GM15510 (cell line): ENCODE data around the gene BMPR2.

Experiments used
- POLR2A ChIP-seq: IDR thresholded peaks from 3 replicates; pipeline ENCODE4 v1.6.1; 2011; ENCODE audit warnings: borderline replicate concordance; ENCODE audit not compliant: insufficient read length; ENCODE audit errors: extremely low read depth

Gene BMPR2

DNA sequence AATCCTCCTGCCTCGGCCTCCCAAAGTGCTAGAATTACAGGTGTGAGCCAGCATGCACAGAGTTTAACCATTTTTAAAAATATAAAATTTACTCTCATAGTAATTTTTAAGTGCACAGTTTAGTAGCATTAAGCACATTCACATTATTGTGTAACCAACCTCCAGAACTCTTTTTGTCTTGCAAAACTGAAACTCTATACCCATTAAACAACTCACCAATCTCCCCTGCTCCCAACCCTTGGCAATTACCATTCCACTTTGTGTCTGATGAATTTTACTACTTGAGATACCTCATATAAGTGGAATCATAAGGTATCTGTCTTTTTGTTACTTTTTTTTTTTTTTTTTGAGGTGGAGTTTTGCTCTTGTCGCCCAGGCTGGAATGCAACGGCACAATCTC, 112.5 kb downstream of the BMPR2 start:
- no peak for TF ChIP-seq POLR2A

DNA sequence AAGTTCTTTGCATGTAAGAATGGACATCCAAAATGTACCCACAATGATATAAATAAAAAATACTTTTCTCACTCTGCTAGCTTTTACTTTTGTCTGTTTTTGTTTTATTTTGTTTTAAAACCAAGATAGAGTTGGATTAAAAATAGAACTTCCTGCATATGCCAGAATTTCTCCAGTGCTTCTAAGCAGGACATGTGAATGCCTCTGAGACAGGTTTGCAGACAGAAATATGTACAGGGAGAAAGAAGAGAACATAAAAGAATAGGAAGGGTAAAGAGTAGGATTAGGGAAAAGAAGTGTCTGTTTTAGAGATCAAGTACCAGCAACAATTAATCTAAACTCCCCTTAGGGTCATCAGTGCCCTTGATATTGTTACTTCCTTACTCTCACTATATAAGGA, 114.4 kb downstream of the BMPR2 start:
- TF ChIP-seq POLR2A, result no peak

- no peak for TF ChIP-seq POLR2A
Observed at GRCh38 chr2:202491514-202491913, 115.4 kb downstream of the BMPR2 start.

DNA sequence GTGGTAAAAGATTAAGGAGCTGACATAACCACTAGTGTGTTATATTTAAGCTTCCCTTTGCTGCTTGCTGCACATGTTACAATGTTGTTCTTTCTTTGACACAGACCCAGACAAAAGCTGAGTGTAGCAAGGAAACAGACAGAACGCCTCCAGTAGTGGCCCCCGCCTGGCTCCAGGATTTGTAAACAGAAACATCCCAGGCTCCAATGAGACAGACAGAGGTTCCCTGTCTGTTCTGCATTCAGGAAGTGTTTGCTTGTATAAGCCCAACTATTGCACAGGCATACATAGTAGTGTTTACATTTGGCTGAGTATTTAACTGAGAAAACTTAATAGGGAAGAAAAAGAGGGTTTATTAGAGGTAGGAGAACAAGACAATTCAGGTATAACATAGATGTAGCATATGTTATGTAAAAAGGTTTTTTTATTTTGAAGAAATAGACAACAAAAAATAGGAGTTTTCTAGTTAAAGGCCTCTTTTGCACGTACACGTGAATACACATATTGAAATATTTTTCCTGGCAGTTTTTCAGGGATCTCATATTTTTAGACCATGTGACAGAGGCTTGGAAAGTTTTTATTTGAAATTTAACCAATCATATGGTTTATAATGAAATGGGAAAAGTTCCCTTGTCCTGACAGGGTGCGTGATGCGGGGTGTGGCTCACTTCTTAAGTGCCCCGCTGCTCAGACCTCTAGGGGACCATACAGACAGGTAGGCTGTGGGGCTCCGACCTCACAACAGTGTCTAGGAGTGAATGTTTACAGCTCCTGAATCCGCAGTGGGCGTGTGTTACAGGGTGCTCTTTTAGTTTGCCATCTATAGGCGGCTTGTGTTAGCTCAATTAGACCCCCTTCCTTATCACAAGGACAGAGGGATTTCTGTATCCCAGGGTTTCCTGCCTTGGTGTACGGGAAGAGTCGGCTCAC, 118.4 kb downstream of the BMPR2 start:
- TF ChIP-seq POLR2A, result no peak

DNA sequence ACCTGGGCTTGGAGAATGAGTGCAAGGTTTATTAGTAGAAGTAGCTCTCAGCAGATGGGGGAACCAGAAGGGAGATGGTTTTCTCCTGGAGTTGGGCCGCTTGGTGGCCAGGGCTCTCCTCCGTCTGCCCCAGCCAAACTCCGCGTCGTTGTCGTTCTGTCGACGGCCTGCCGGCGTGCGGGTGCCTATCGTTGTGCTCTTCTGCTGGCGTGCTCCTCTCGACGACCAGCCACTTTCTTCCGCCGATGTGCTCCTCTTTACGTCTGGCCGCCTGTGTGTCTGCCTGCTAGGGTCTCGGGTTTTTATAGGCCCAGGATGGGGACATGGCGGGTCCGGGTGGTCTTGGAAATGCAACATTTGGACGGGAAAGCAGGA, 119.1 kb downstream of the BMPR2 start:
- no peak for TF ChIP-seq POLR2A

DNA sequence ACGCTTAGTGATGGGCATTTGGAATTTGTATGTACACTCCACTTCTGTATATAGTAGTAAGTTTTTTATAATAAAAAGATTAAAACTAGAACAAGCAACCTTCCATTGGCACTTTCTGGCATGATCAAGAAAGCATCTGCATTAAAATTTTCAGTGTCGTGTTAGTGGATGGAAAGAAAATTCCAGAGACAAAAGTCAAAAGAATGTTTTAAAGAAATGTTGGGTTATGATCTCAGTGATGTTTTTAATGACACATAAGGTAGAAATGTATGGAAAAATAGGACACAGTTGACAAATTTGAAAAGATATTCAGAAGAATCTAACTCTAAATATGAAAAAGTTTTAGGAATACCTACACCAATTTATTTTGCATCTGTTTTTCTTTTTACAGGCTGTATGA, 132.6 kb downstream of the BMPR2 start:
- no peak for TF ChIP-seq POLR2A

GRCh38 chr2:202510911-202511310, 134.8 kb downstream of the BMPR2 start:
- no peak for TF ChIP-seq POLR2A

DNA sequence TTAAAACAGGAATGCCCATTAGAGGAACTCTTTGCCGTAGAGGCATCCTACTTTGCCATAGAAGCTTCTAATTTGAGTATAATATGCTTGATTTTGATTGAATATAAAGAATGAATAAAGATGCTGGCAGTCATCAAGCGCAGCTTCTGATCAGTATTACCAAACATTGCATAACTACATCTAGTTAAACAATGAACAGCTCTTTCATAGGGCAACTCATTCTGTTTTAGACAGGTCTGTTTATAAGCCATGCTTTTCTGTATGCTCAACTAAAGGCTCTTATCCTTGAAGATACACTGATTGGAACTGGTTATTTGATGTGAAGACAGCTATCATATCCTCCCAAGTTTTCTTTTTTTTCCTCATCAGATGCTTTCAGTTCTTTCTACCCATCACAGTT, 136.0 kb downstream of the BMPR2 start:
- no peak for TF ChIP-seq POLR2A

DNA sequence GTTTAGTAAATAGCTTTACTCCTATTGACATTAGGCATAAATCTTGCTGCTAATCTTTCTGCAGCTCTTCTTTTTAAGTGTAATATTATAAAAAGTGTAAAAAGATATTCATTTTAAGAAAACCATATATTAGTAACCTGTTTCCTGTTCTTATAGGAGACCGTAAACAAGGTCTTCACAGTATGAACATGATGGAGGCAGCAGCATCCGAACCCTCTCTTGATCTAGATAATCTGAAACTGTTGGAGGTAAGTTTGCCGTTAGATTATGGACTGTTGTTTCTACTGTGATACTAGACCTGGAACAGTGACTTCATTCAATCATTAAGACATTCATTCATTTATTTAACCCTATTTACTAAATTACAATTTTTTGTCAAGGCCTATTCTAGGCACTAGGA, 138.6 kb downstream of the BMPR2 start:
- TF ChIP-seq POLR2A, result no peak

GRCh38 chr2:202519453-202519852, 143.3 kb downstream of the BMPR2 start:
- no peak for TF ChIP-seq POLR2A

DNA sequence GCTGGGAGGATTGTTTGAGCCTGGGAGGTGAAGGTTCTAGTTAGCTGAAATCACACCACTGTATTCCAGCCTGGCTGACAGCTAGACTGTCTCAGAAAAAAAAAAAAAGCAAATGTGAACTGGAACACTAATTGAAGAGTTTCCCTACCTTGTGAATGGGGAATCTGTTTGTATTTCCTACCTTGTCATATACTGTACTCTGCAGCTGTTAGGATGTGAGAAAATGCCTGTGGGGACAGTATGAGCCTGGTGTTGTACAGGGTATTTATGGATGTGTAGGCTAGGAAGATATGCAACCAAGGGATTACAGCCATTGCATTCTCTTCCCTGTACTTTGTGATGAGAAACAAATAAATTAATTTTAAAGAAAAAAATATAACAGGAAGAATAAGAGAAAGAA, 145.3 kb downstream of the BMPR2 start:
- TF ChIP-seq POLR2A, result no peak

GRCh38 chr2:202529389-202529788, 153.3 kb downstream of the BMPR2 start:
- TF ChIP-seq POLR2A, result no peak

DNA sequence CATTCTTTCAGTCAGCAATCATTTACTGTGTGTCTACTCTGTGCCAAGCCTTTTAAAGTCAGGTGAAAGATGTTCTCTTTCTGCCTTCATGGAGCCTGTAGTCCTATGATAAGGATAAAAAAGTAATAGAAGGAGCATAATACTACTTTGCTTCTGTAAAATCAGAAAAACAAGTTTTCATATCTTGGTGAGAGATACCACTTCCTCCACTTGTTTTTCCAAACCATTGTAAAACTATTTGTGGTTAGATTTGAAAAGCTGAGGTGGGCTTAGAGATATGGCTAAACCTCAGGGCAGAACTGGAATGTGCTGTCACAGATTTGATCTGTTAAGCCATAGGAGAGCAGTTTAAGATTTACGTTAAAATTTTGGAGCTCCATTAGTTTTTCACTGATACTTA, 153.9 kb downstream of the BMPR2 start:
- no peak for TF ChIP-seq POLR2A

DNA sequence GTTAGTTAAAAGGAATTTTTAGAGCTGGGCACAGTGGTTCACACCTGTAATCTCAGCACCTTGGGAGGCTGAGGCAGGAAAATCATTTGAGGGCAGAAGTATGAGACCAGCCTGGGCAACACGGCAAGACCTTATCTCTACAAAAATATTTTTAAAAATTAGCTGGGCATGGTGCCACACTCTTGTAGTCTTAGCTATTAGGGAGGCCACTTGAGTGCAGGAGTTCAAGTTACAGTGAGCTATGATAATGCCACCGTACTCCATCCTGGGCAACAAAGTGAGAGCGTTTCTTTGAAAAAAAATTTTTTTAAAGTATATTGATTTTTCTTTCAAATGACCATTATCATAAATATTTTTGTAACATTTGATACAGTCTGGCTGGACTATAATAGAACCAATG, 165.0 kb downstream of the BMPR2 start:
- TF ChIP-seq POLR2A, result no peak

DNA sequence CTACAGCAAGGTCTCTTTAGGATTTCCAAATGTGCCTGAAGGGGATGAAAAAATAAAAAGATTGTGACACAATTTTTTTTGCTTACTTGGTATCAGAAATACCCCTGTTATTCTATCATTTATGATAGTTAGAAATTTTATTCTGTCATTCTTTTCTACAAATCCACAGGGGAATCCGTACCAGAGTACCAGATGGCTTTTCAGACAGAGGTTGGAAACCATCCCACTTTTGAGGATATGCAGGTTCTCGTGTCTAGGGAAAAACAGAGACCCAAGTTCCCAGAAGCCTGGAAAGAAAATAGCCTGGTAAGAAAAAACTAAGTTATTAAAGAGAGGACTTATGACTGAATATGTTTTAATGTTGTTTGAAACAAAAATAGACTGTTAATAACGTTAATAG, 166.0 kb downstream of the BMPR2 start:
- TF ChIP-seq POLR2A, result no peak

- no peak for TF ChIP-seq POLR2A
Observed at GRCh38 chr2:202545523-202545922, 169.4 kb downstream of the BMPR2 start.
